Adrenal gland (tissue), 5 donors: ENCODE measurements around the gene ZNF48.

Experiments
- POLR2A ChIP-seq, 2 donors: fragments of 450-650 bp; IDR thresholded peaks; one replicate each; pipeline ENCODE4 v1.6.1; 2017; ENCODE audit warnings: antibody characterized with exemption in 2 of 2, mild to moderate bottlenecking in 2 of 2, moderate library complexity in 1 of 2
- TF ChIP-seq, protein P1 (sequence below), 6 experiments: fragments of 450-650 bp in 4 of 6; fragments of 200-600 bp in 2 of 6; sonication (generic) in 1 of 6; IDR thresholded peaks; 1 replicate in 5 of 6; 2 replicates in 1 of 6; pipeline versions ENCODE4 v1.5.1 to v1.8.0; 2016 to 2021; ENCODE audit warnings: antibody characterized with exemption in 6 of 6, mild to moderate bottlenecking in 2 of 6, moderate library complexity in 1 of 6
- donor health status: DM: no; HTN: no; CAD: no.

GRCh38 chr16:30399435-30400186 is 4.4 kb downstream of the ZNF48 start:
- TF ChIP-seq POLR2A (IDR thresholded peaks at IDR 0.05), result no peak
- TF ChIP-seq, protein P1, sequence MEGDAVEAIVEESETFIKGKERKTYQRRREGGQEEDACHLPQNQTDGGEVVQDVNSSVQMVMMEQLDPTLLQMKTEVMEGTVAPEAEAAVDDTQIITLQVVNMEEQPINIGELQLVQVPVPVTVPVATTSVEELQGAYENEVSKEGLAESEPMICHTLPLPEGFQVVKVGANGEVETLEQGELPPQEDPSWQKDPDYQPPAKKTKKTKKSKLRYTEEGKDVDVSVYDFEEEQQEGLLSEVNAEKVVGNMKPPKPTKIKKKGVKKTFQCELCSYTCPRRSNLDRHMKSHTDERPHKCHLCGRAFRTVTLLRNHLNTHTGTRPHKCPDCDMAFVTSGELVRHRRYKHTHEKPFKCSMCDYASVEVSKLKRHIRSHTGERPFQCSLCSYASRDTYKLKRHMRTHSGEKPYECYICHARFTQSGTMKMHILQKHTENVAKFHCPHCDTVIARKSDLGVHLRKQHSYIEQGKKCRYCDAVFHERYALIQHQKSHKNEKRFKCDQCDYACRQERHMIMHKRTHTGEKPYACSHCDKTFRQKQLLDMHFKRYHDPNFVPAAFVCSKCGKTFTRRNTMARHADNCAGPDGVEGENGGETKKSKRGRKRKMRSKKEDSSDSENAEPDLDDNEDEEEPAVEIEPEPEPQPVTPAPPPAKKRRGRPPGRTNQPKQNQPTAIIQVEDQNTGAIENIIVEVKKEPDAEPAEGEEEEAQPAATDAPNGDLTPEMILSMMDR (IDR thresholded peaks at IDR 0.05), result no peak
